H9 (cell line): ENCODE data around the gene PSMD8. TPM values are rescaled to one million over a fixed set of nuclear protein-coding genes. Genes with fewer than 3 reads are reported as not detected.

ENCODE experiments used
- DNase-seq: peaks from one replicate; pipeline ENCODE4 v3.0.0-alpha.2; 2017
- H2AFZ ChIP-seq: one replicate; pipeline ENCODE4 v1.6.1; 2013; ENCODE audit warnings: mild to moderate bottlenecking, low read length, control low read depth, moderate library complexity
- H2AK5ac ChIP-seq: 2 replicates; pipeline ENCODE4 v1.6.1; 2013; ENCODE audit warnings: low read length, control low read depth, mixed read lengths; ENCODE audit not compliant: insufficient read length
- H2BK120ac ChIP-seq: one replicate; pipeline ENCODE4 v1.6.1; 2013; ENCODE audit warnings: low read depth, mild to moderate bottlenecking, low read length, control low read depth, inconsistent platforms; ENCODE audit not compliant: poor library complexity, severe bottlenecking
- H2BK12ac ChIP-seq: 2 replicates; pipeline ENCODE4 v1.6.1; 2013; ENCODE audit warnings: low read length, control low read depth, mixed read lengths, low read depth; ENCODE audit not compliant: insufficient read length
- H2BK15ac ChIP-seq: 2 replicates; pipeline ENCODE4 v1.6.1; 2013; ENCODE audit warnings: low read depth, low read length, control low read depth
- H2BK20ac ChIP-seq: one replicate; pipeline ENCODE4 v1.6.1; 2013; ENCODE audit warnings: low read depth, mild to moderate bottlenecking, low read length, control low read depth, inconsistent platforms; ENCODE audit not compliant: poor library complexity, severe bottlenecking
- H2BK5ac ChIP-seq: 2 replicates; pipeline ENCODE4 v1.6.1; 2013; ENCODE audit warnings: low read length, control low read depth, mixed read lengths; ENCODE audit not compliant: insufficient read length
- H3K14ac ChIP-seq: 2 replicates; pipeline ENCODE4 v1.6.1; 2013; ENCODE audit warnings: low read length, control low read depth; ENCODE audit not compliant: insufficient read depth
- H3K18ac ChIP-seq: 2 replicates; pipeline ENCODE4 v1.6.1; 2013; ENCODE audit warnings: low read depth, mild to moderate bottlenecking, mixed read lengths, low read length, control low read depth; ENCODE audit not compliant: insufficient read length
- H3K23ac ChIP-seq: 2 replicates; pipeline ENCODE4 v1.6.1; 2013; ENCODE audit warnings: low read length, control low read depth, mixed read lengths, low read depth; ENCODE audit not compliant: insufficient read length
- H3K23me2 ChIP-seq: 2 replicates; pipeline ENCODE4 v1.6.1; 2013; ENCODE audit warnings: low read depth, mild to moderate bottlenecking, mixed read lengths, low read length, control low read depth; ENCODE audit not compliant: insufficient read length, poor library complexity, severe bottlenecking
- H3K27ac ChIP-seq: 2 replicates; pipeline ENCODE4 v1.5.1; 2013; ENCODE audit warnings: low read length, control low read depth, mixed read lengths, low read depth; ENCODE audit not compliant: insufficient read length
- H3K27me3 ChIP-seq: 2 replicates; pipeline ENCODE4 v1.6.1; 2013; ENCODE audit warnings: low read length, control low read depth, inconsistent platforms; ENCODE audit not compliant: insufficient read depth
- H3K4ac ChIP-seq: 2 replicates; pipeline ENCODE4 v1.6.1; 2013; ENCODE audit warnings: low read depth, mild to moderate bottlenecking, control low read depth, inconsistent platforms, low read length, moderate library complexity
- H3K4me1 ChIP-seq: 2 replicates; pipeline ENCODE4 v1.6.1; 2013; ENCODE audit warnings: low read length, control low read depth, inconsistent platforms; ENCODE audit not compliant: insufficient read depth
- H3K4me2 ChIP-seq: 2 replicates; pipeline ENCODE4 v1.6.1; 2013; ENCODE audit warnings: low read length, control low read depth, mixed read lengths; ENCODE audit not compliant: insufficient read length, insufficient read depth
- H3K56ac ChIP-seq: 2 replicates; pipeline ENCODE4 v1.6.1; 2013; ENCODE audit warnings: low read depth, mild to moderate bottlenecking, mixed read lengths, low read length, control low read depth; ENCODE audit not compliant: insufficient read length
- H3K79me1 ChIP-seq: 2 replicates; pipeline ENCODE4 v1.6.1; 2013; ENCODE audit warnings: low read depth, mild to moderate bottlenecking, moderate library complexity, low read length, control low read depth, inconsistent platforms; ENCODE audit not compliant: insufficient read depth, poor library complexity, severe bottlenecking
- H3K79me2 ChIP-seq: 2 replicates; pipeline ENCODE4 v1.6.1; 2013; ENCODE audit warnings: low read length, control low read depth, inconsistent platforms; ENCODE audit not compliant: insufficient read depth
- H3K9ac ChIP-seq: 2 replicates; pipeline ENCODE4 v1.6.1; 2013; ENCODE audit warnings: low read length, control low read depth, mixed read lengths; ENCODE audit not compliant: insufficient read length; ENCODE audit errors: extremely low read depth
- H3K9me3 ChIP-seq: one replicate; pipeline ENCODE4 v1.6.1; 2013; ENCODE audit warnings: low read depth, low read length, inconsistent platforms; ENCODE audit not compliant: control insufficient read depth
- H3T11ph ChIP-seq: one replicate; pipeline ENCODE4 v1.6.1; 2013; ENCODE audit warnings: mild to moderate bottlenecking, low read length, control low read depth, inconsistent platforms
- H4K20me1 ChIP-seq: one replicate; pipeline ENCODE4 v1.6.1; 2013; ENCODE audit not compliant: control insufficient read depth, insufficient read length, insufficient read depth
- H4K5ac ChIP-seq: 2 replicates; pipeline ENCODE4 v1.6.1; 2013; ENCODE audit warnings: low read depth, mild to moderate bottlenecking, mixed read lengths, low read length, control low read depth; ENCODE audit not compliant: insufficient read length
- H4K8ac ChIP-seq: replicated peaks from 2 replicates; pipeline ENCODE4 v1.6.1; 2013; ENCODE audit warnings: low read length, control low read depth, mixed read lengths, low read depth; ENCODE audit not compliant: insufficient read length
- H4K91ac ChIP-seq: 2 replicates; pipeline ENCODE4 v1.6.1; 2013; ENCODE audit warnings: low read depth, mild to moderate bottlenecking, moderate library complexity, mixed read lengths, low read length, control low read depth; ENCODE audit not compliant: insufficient read length
- H3K27ac Mint-ChIP-seq, 3 experiments: 2 replicates in 2 of 3; 3 replicates in 1 of 3; pipeline ENCODE4 v1.8.0; 2020 to 2021; ENCODE audit warnings: mixed read lengths in 3 of 3, mild to moderate bottlenecking in 1 of 3, moderate library complexity in 1 of 3
- H3K27me3 Mint-ChIP-seq: 2 replicates; pipeline ENCODE4 v1.8.0; 2021; ENCODE audit warnings: low read depth, mild to moderate bottlenecking, moderate library complexity, mixed read lengths
- H3K36me3 Mint-ChIP-seq, 3 experiments: 2 replicates in 2 of 3; 3 replicates in 1 of 3; pipeline ENCODE4 v1.8.0; 2020 to 2021; ENCODE audit warnings: low read depth in 3 of 3, mixed read lengths in 3 of 3; ENCODE audit not compliant: insufficient read depth in 1 of 3
- H3K4me1 Mint-ChIP-seq, 2 experiments: 2 replicates each; pipeline ENCODE4 v1.8.0; 2020; ENCODE audit warnings: mixed read lengths in 2 of 2
- H3K4me3 Mint-ChIP-seq, 2 experiments: 2 replicates in 1 of 2; 3 replicates in 1 of 2; pipeline ENCODE4 v1.8.0; 2020 to 2021; ENCODE audit warnings: mild to moderate bottlenecking in 2 of 2, mixed read lengths in 2 of 2, moderate library complexity in 1 of 2
- H3K9me3 Mint-ChIP-seq, 2 experiments: 2 replicates in 1 of 2; 3 replicates in 1 of 2; pipeline ENCODE4 v1.8.0; 2020; ENCODE audit warnings: mild to moderate bottlenecking in 2 of 2, mixed read lengths in 2 of 2, moderate library complexity in 1 of 2
- CTCF ChIP-seq: fragments of 200-600 bp; sonication (generic); conservative IDR thresholded peaks from 3 replicates; pipeline ENCODE4 v1.8.0; 2021; ENCODE audit warnings: antibody characterized with exemption, mild to moderate bottlenecking
- WGBS: extraction: QIAGEN DNeasy Blood & Tissue Kit; methylation state at CpG from one replicate; pipeline ENCODE4 v1.1.7; 2013; ENCODE audit warnings: missing lambda C conversion rate, low lambda C conversion rate, mixed read lengths; ENCODE audit not compliant: insufficient read length; ENCODE audit errors: extremely low coverage; 5-methylcytosine and 5-hydroxymethylcytosine counted together
- total RNA-seq: library from RNA; stranded (reverse); gene quantifications from 2 replicates; pipeline ENCODE4 v1.2.1, GENCODE V29; 2021

Gene PSMD8
- total RNA-seq, 1 experiment from 2014 or later = 189 TPM

DNA sequence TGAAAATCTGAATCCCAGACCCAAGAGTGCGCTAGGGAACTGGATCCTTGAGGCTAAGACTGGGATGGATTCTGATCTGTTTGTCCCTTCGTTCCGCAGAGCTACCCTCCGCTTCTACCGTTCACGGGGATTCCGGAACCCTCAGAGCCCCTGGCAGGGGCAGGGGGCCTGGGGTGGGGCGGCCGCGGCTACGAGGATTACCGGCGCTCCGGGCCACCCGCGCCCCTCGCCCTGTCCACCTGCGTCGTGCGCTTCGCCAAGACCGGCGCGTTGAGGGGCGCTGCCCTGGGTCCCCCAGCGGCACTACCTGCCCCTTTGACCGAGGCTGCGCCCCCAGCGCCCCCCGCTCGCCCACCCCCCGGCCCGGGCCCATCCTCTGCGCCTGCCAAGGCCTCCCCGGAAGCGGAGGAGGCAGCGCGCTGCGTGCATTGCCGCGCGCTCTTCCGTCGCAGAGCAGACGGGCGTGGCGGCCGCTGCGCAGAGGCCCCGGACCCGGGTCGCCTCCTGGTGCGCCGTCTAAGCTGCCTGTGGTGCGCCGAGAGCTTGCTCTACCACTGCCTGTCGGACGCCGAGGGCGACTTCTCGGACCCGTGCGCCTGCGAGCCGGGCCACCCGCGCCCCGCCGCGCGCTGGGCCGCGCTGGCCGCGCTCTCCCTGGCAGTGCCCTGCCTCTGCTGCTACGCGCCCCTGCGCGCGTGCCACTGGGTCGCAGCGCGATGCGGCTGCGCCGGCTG is 21.2 kb downstream of the PSMD8 start:
- no peaks in the 10 kb centered on the region for H3K9me3 ChIP-seq
- no peak overlapping the region for H2AK5ac ChIP-seq
- no peak overlapping the region for H2BK15ac ChIP-seq
- no peak overlapping the region for H3K9ac ChIP-seq
- no peak overlapping the region for H3T11ph ChIP-seq
- H3K56ac ChIP-seq = no peak overlapping the region
- no peak overlapping the region for H4K8ac ChIP-seq
- no CpG with 5 or more reads among the region's 86 CpGs for WGBS
- no peak overlapping the region for H3K14ac ChIP-seq
- no peaks in the 10 kb centered on the region for H3K79me1 ChIP-seq
- no peak overlapping the region for H3K4me3 Mint-ChIP-seq
- TF ChIP-seq CTCF = no peak
- no peaks in the 10 kb centered on the region for H4K20me1 ChIP-seq
- no peaks in the 10 kb centered on the region for H3K9me3 Mint-ChIP-seq
- peaks cover 49% of the 10 kb centered on the region for H3K27me3 Mint-ChIP-seq
- H2BK12ac ChIP-seq = no peak overlapping the region
- H3K4me1 Mint-ChIP-seq = peaks cover 33 to 44% of the 10 kb centered on the region in 2 experiments
- no peak overlapping the region for H2BK120ac ChIP-seq
- H2AFZ ChIP-seq = no peak overlapping the region
- H3K27ac Mint-ChIP-seq = no peak overlapping the region
- H3K18ac ChIP-seq = no peak overlapping the region
- H2BK20ac ChIP-seq = no peak overlapping the region
- no peak for DNase-seq
- H3K4me2 ChIP-seq = no peak overlapping the region
- peaks cover 4% of the 10 kb centered on the region for H3K23me2 ChIP-seq
- no peaks in the 10 kb centered on the region; the same call in 1 of the 2 replicates for H3K27me3 ChIP-seq
- no peak overlapping the region for H4K5ac ChIP-seq
- no peak overlapping the region for H3K4ac ChIP-seq
- H3K23ac ChIP-seq = no peak overlapping the region
- no peak overlapping the region for H2BK5ac ChIP-seq
- peaks cover 26 to 43% (median 31%) of the 10 kb centered on the region in 3 experiments for H3K36me3 Mint-ChIP-seq
- no peaks in the 10 kb centered on the region; the same call in 1 of the 2 replicates for H3K4me1 ChIP-seq
- no peaks in the 10 kb centered on the region for H3K79me2 ChIP-seq
- H4K91ac ChIP-seq = no peak overlapping the region
- H3K27ac ChIP-seq = no peak overlapping the region
